K562 (cell line): ENCODE data around the gene SH3GLB2. TPM values are rescaled to one million over a fixed set of nuclear protein-coding genes. Genes with fewer than 3 reads are reported as not detected.

Experiments used
- ATAC-seq: fragments of 200-7000 bp; cut with Tn5 transposase; 3 replicates; pipeline ENCODE4 v1.9.1; 2020; ENCODE audit warnings: moderate library complexity
- BruUV-seq: library from RNA; stranded (reverse); fragments of 400-500 nt; replicated peaks from 2 replicates; lab custom pipeline; 2021; lab: Mats Ljungman, UMichigan
- CTCF ChIA-PET: fragments of 300-600 bp; formaldehyde crosslinking; extraction: SDS; loops from one replicate; lab custom pipeline; 2021; ENCODE audit warnings: low intra/inter-chr PET ratio; lab: Yijun Ruan, JAX
- POLR2A ChIA-PET: fragments of 300-600, 350-650 bp; sonication (Branson Sonifier 250); formaldehyde crosslinking; extraction: SDS; loops from one replicate; lab custom pipeline; 2021; ENCODE audit warnings: antibody characterized with exemption, inconsistent platforms; lab: Yijun Ruan, JAX
- DNase-seq, 4 experiments: peaks; one replicate each; pipeline versions ENCODE4 v3.0.0 to v3.0.0-alpha.2; 2011 to 2018; ENCODE audit warnings: low spot score in 3 of 4, mixed read lengths in 3 of 4; ENCODE audit errors: extremely low read depth in 1 of 4
- FAIRE-seq: peaks from 2 replicates; lab custom pipeline; 2011; peaks lifted over from hg19 to GRCh38; lab: Jason Lieb, UNC
- H2AFZ ChIP-seq: 2 replicates; pipeline ENCODE4 v1.6.0; 2011; ENCODE audit warnings: low read depth, low read length, control low read depth, inconsistent platforms
- H3K27ac ChIP-seq: fragments of 200-600 bp; 3 replicates; pipeline ENCODE4 v1.8.0; 2011; ENCODE audit warnings: low read depth, mild to moderate bottlenecking, control low read depth, inconsistent platforms, low read length, moderate library complexity, mixed read lengths; ENCODE audit errors: extremely low read depth
- H3K27me3 ChIP-seq, 2 experiments: fragments of 300-600 bp in 1 of 2; 2 replicates in 1 of 2; 3 replicates in 1 of 2; pipeline versions ENCODE4 v1.6.0 to v1.8.0; 2011; ENCODE audit warnings: inconsistent platforms in 2 of 2, low read length in 2 of 2, mild to moderate bottlenecking in 1 of 2, mixed read lengths in 1 of 2, moderate library complexity in 1 of 2; ENCODE audit not compliant: control insufficient read depth in 2 of 2, insufficient read depth in 2 of 2
- H3K36me3 ChIP-seq: fragments of 300-600 bp; 3 replicates; pipeline ENCODE4 v1.8.0; 2011; ENCODE audit warnings: mild to moderate bottlenecking, low read length, inconsistent platforms; ENCODE audit not compliant: control insufficient read depth, insufficient read depth
- H3K4me1 ChIP-seq, 2 experiments: fragments of 200-600 bp in 1 of 2; replicated peaks in 1 of 2; 2 replicates in 1 of 2; 3 replicates in 1 of 2; pipeline versions ENCODE4 v1.5.1 to v1.8.0; 2011; ENCODE audit warnings: inconsistent platforms in 2 of 2, low read length in 2 of 2, mild to moderate bottlenecking in 1 of 2, mixed read lengths in 1 of 2, moderate library complexity in 1 of 2; ENCODE audit not compliant: control insufficient read depth in 2 of 2, insufficient read depth in 2 of 2
- H3K4me2 ChIP-seq: 2 replicates; pipeline ENCODE4 v1.6.1; 2011; ENCODE audit warnings: low read length, control low read depth, inconsistent platforms, mixed read lengths; ENCODE audit not compliant: insufficient read depth
- H3K4me3 ChIP-seq: fragments of 200-600 bp; sonication (generic), shearing (Covaris generic); 2 replicates; pipeline ENCODE4 v1.5.1; 2016; ENCODE audit warnings: control low read depth, inconsistent platforms
- H3K79me2 ChIP-seq: fragments of 200-600 bp; 3 replicates; pipeline ENCODE4 v1.8.0; 2011; ENCODE audit warnings: low read length, inconsistent platforms; ENCODE audit not compliant: control insufficient read depth, insufficient read depth
- H3K9ac ChIP-seq, 2 experiments: 2 replicates each; pipeline versions ENCODE4 v1.6.0 to v1.6.1; 2011; ENCODE audit warnings: low read depth in 2 of 2, low read length in 2 of 2, control low read depth in 1 of 2, inconsistent platforms in 1 of 2, mild to moderate bottlenecking in 1 of 2, mixed read lengths in 1 of 2; ENCODE audit not compliant: insufficient read depth in 1 of 2
- H3K9me1 ChIP-seq: one replicate; pipeline ENCODE4 v1.6.0; 2011; ENCODE audit warnings: inconsistent platforms, mild to moderate bottlenecking, low read length, moderate library complexity; ENCODE audit not compliant: control insufficient read depth, insufficient read depth
- H3K9me3 ChIP-seq: replicated peaks from 2 replicates; pipeline ENCODE4 v1.5.1; 2011; ENCODE audit warnings: low read depth, low read length, inconsistent platforms; ENCODE audit not compliant: control insufficient read depth, insufficient read depth
- H4K20me1 ChIP-seq: replicated peaks from 2 replicates; pipeline ENCODE4 v1.6.1; 2011; ENCODE audit warnings: low read length, inconsistent platforms, mixed read lengths; ENCODE audit not compliant: control insufficient read depth, insufficient read depth
- CTBP1 ChIP-seq: fragments of 450-650 bp; IDR thresholded peaks from 2 replicates; pipeline ENCODE4 v1.6.1; 2016; ENCODE audit warnings: borderline replicate concordance
- EWSR1 ChIP-seq: fragments of 450-650 bp; IDR thresholded peaks from 2 replicates; pipeline ENCODE4 v1.6.1; 2018; ENCODE audit warnings: borderline replicate concordance, mild to moderate bottlenecking, low read depth, moderate library complexity; ENCODE audit not compliant: partially characterized antibody
- ILF3 ChIP-seq: fragments of 450-650 bp; IDR thresholded peaks from 2 replicates; pipeline ENCODE4 v1.6.1; 2018; ENCODE audit warnings: antibody characterized with exemption, mild to moderate bottlenecking, moderate library complexity, borderline replicate concordance
- IRF2 ChIP-seq: sonication (generic); formaldehyde crosslinking; IDR thresholded peaks from 2 replicates; pipeline ENCODE4 v1.8.1; 2022; ENCODE audit warnings: mild to moderate bottlenecking, missing genetic modification reagents
- KDM1A ChIP-seq, 2 experiments: fragments of 450-650 bp; IDR thresholded peaks; 2 replicates each; pipeline ENCODE4 v1.6.1; 2016; ENCODE audit warnings: mild to moderate bottlenecking in 2 of 2
- KLF10 ChIP-seq: fragments of 250-450 bp; sonication (Bioruptor Pico); IDR thresholded peaks from 2 replicates; pipeline ENCODE4 v1.6.1; 2021; ENCODE audit warnings: matching md5 sums
- NCOA1 ChIP-seq: fragments of 450-650 bp; IDR thresholded peaks from 2 replicates; pipeline ENCODE4 v1.6.1; 2016; ENCODE audit warnings: low read depth
- PATZ1 ChIP-seq: fragments of 250-450 bp; sonication (Bioruptor Pico); IDR thresholded peaks from 2 replicates; pipeline ENCODE4 v1.5.0; 2020; ENCODE audit warnings: mild to moderate bottlenecking, borderline replicate concordance
- RREB1 ChIP-seq: fragments of 250-450 bp; sonication (Bioruptor Pico); IDR thresholded peaks from 2 replicates; pipeline ENCODE4 v1.4.0; 2020
- SNIP1 ChIP-seq: fragments of 450-650 bp; IDR thresholded peaks from 2 replicates; pipeline ENCODE4 v1.7.1; 2017; ENCODE audit warnings: low read depth, mild to moderate bottlenecking
- SNRNP70 ChIP-seq: fragments of 200-400 bp; formaldehyde crosslinking; optimal IDR thresholded peaks from 2 replicates; pipeline ENCODE3; 2017; ENCODE audit warnings: low read depth, low read length
- ZFX ChIP-seq: sonication (generic); formaldehyde crosslinking; IDR thresholded peaks from 2 replicates; pipeline ENCODE4 v1.8.0; 2022; ENCODE audit warnings: mild to moderate bottlenecking, missing genetic modification reagents, moderate library complexity
- ZNF253 ChIP-seq: fragments of 250-450 bp; sonication (Bioruptor Pico); conservative IDR thresholded peaks from 2 replicates; pipeline ENCODE4 v1.6.1; 2021; ENCODE audit warnings: mild to moderate bottlenecking
- ZSCAN32 ChIP-seq: fragments of 450-650 bp; formaldehyde crosslinking; IDR thresholded peaks from 2 replicates; pipeline ENCODE4 v1.4.0; 2020; ENCODE audit warnings: mild to moderate bottlenecking, moderate library complexity
- WGBS: fragments of 100-300 bp; shearing (Covaris generic); methylation state at CpG from one replicate; pipeline ENCODE4 v1.1.6; 2016; ENCODE audit warnings: low coverage, mixed read lengths; ENCODE audit not compliant: insufficient coverage; ENCODE audit errors: missing lambda C conversion rate; 5-methylcytosine and 5-hydroxymethylcytosine counted together
- in situ Hi-C: fragments of 300-500 bp; cut with MboI; formaldehyde crosslinking; loops from 4 replicates; pipeline ENCODE4 v1.15.0; 2018; ENCODE audit warnings: inconsistent platforms, mixed read lengths
- intact Hi-C: fragments of 100-400 bp; cut with micrococcal nuclease; formaldehyde crosslinking; loops from 2 replicates; pipeline ENCODE4 v1.14.2; 2022
- polyA plus RNA-seq, 8 experiments: library from polyadenylated mRNA; depleted of rRNA in 4 of 8; stranded (reverse) in 5 of 8; unstranded in 3 of 8; fragments of >200 nt; fragmentation: Nextera tagmentation in 2 of 8; fragmentation: Illumina TruSeq in 1 of 8; extraction: Ambion mirVana in 2 of 8; extraction: Trizol in 1 of 8; gene quantifications; 2 replicates each; pipeline versions ENCODE4 v1.2.1 to v1.2.3, GENCODE V29; 2011 to 2014; ENCODE audit warnings: inconsistent platforms in 1 of 8, missing spikeins in 1 of 8
- total RNA-seq, 7 experiments: library from RNA; depleted of rRNA in 6 of 7; stranded (reverse); fragments of >200 nt in 6 of 7; fragmentation: Illumina TruSeq in 2 of 7; extraction: Trizol in 2 of 7; gene quantifications; 2 replicates each; pipeline versions ENCODE4 v1.2.1 to v1.2.3, GENCODE V29; 2011 to 2021; ENCODE audit warnings: low replicate concordance in 1 of 7
- TF ChIP-seq, protein P1 (sequence below): fragments of 450-650 bp; IDR thresholded peaks from 2 replicates; pipeline ENCODE4 v1.6.1; 2016; ENCODE audit warnings: antibody characterized with exemption

SH3GLB2 gene
- total and polyA plus RNA-seq, 9 of the 15 experiments (the other 6 are each of a cell fraction or from before 2014, with no cell fraction given): 0.20 to 118 (median 58.8) TPM

DNA sequence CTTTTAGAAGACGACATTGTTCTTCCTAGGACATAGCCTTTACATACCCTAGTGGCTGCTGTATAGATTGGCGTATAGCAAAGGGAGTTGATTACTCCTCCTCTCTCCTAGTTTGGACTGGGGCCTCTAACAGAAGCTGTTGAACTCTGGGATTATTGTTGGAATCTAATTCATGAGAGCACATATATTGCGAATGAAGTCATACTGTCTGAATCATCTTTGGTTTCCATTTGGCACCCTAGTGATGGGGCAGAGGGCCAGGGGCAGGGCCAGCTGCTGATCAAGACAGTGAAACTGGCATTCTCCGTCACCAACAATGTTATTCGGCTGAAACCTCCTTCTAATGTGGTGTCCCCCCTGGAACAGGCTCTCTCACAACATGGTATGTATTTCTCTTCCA lies 40.3 kb downstream of the SH3GLB2 start (continued):
- TF ChIP-seq EWSR1 (no peak), ZSCAN32 (CRISPR knock-in tag) (no peak), SNRNP70 (no peak), KDM1A (IDR thresholded peaks at IDR 0.05) (no peak), ZNF253 (no peak), ILF3 (no peak), CTBP1 (no peak), PATZ1 (CRISPR knock-in tag) (no peak), SNIP1 (no peak), ZFX (CRISPR knock-in tag) (no peak)

GRCh38 chr9:128986671-128987070 lies 41.5 kb downstream of the SH3GLB2 start:
- no peak overlapping the region for H3K4me2 ChIP-seq
- intact Hi-C loops (no loop called here), in situ Hi-C loops (no loop called here)
- WGBS: 94% methylated on average over 5 of the region's 5 CpGs
- no peak overlapping the region for H3K4me3 ChIP-seq
- H3K79me2 ChIP-seq: no peaks in the 10 kb centered on the region
- H3K36me3 ChIP-seq: peaks cover 88% of the 10 kb centered on the region
- no peaks in the 10 kb centered on the region for H3K27me3 ChIP-seq
- no peaks in the 10 kb centered on the region for H4K20me1 ChIP-seq
- DNase-seq: no peak
- ChIA-PET CTCF (no interaction called here), POLR2A (interaction anchor here (0.7 to 1.0 kb wide), 2 partner anchors 35 to 38 kb away, joined by 3 read pairs; no protein-coding TSS in a partner anchor)
- H3K9me1 ChIP-seq: no peaks in the 10 kb centered on the region
- no peak overlapping the region for H2AFZ ChIP-seq
- no peaks in the 10 kb centered on the region for H3K9me3 ChIP-seq
- FAIRE-seq: no peak
- no peaks in the 10 kb centered on the region for H3K4me1 ChIP-seq
- H3K27ac ChIP-seq: no peak overlapping the region
- no TSS peak for BruUV-seq
- ATAC-seq: no peak
- H3K9ac ChIP-seq: no peak overlapping the region
- TF ChIP-seq IRF2 (CRISPR knock-in tag): no peak
- no peak for TF ChIP-seq NCOA1
- TF ChIP-seq, protein P1, sequence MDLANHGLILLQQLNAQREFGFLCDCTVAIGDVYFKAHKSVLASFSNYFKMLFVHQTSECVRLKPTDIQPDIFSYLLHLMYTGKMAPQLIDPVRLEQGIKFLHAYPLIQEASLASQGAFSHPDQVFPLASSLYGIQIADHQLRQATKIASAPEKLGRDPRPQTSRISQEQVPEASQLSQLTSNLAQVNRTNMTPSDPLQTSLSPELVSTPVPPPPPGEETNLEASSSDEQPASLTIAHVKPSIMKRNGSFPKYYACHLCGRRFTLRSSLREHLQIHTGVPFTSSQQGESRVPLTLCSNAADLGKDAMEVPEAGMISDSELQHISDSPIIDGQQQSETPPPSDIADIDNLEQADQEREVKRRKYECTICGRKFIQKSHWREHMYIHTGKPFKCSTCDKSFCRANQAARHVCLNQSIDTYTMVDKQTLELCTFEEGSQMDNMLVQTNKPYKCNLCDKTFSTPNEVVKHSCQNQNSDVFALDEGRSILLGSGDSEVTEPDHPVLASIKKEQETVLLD: no peak
- no peak for TF ChIP-seq KLF10 (CRISPR knock-in tag)
- no peak for TF ChIP-seq RREB1 (CRISPR knock-in tag)
